Muscle of back (tissue), 13 donors: ENCODE data around the gene THBS2. TPM values are rescaled to one million over a fixed set of nuclear protein-coding genes. Genes with fewer than 3 reads are reported as not detected.
"Not testable (repeated sequence)": the region's sequence is repeated elsewhere in the genome, so short reads cannot be mapped to it uniquely, and the experiment has no call there.

ENCODE experiments used
- DNase-seq, 3 donors: peaks; one replicate each; pipeline versions ENCODE4 v3.0.0 to v3.0.0-alpha.2; 2013
- long read RNA-seq, 9 donors: transcript quantifications; one replicate each; lab custom pipeline, GENCODE V29; 2026
- polyA plus RNA-seq, 10 donors: library from polyadenylated mRNA; unstranded; fragments of 120-200 nt; gene quantifications; one replicate each; pipeline ENCODE4 v1.2.1, GENCODE V29; 2013; ENCODE audit not compliant: insufficient read length in 10 of 10

THBS2 gene
- polyA plus RNA-seq = 100 to 1,000 TPM in 1 of 10 donors, 10 to 100 TPM in 9; 41.3 to 109 (median 70.0) TPM
- long read RNA-seq, donor 1, full-length matches to known transcripts = 5 of 15 reads
- long read RNA-seq, donor 1, partial matches to known transcripts = 10 of 15 reads
- long read RNA-seq, donor 1, other reads (novel, unspliced or antisense) = 0 of 15 reads
- long read RNA-seq, donor 2, full-length matches to known transcripts = 5 of 12 reads
- long read RNA-seq, donor 2, partial matches to known transcripts = 7 of 12 reads
- long read RNA-seq, donor 2, other reads (novel, unspliced or antisense) = 0 of 12 reads
- long read RNA-seq, donor 3 = 0 reads
- long read RNA-seq, donor 4, full-length matches to known transcripts = 2 of 7 reads
- long read RNA-seq, donor 4, partial matches to known transcripts = 5 of 7 reads
- long read RNA-seq, donor 4, other reads (novel, unspliced or antisense) = 0 of 7 reads
- long read RNA-seq, donor 5, full-length matches to known transcripts = 7 of 36 reads
- long read RNA-seq, donor 5, partial matches to known transcripts = 29 of 36 reads
- long read RNA-seq, donor 5, other reads (novel, unspliced or antisense) = 0 of 36 reads
- long read RNA-seq, donor 6, full-length matches to known transcripts = 3 of 9 reads
- long read RNA-seq, donor 6, partial matches to known transcripts = 6 of 9 reads
- long read RNA-seq, donor 6, other reads (novel, unspliced or antisense) = 0 of 9 reads
- long read RNA-seq, donor 7, full-length matches to known transcripts = 6 of 6 reads
- long read RNA-seq, donor 7, partial matches to known transcripts = 0 of 6 reads
- long read RNA-seq, donor 7, other reads (novel, unspliced or antisense) = 0 of 6 reads
- long read RNA-seq, donor 8, full-length matches to known transcripts = 1 of 6 reads
- long read RNA-seq, donor 8, partial matches to known transcripts = 5 of 6 reads
- long read RNA-seq, donor 8, other reads (novel, unspliced or antisense) = 0 of 6 reads
- long read RNA-seq, donor 9 = 0 reads

- DNase-seq = peak; percentile 93 to 97 (median 95)
These were observed at the start of gene THBS2 for GRCh38 chr6:169253337-169254238. TSS of gene THBS2 (minus strand) at chr6:169253846. CDS start at chr6:169250784, 3,062 bp downstream.

DNA sequence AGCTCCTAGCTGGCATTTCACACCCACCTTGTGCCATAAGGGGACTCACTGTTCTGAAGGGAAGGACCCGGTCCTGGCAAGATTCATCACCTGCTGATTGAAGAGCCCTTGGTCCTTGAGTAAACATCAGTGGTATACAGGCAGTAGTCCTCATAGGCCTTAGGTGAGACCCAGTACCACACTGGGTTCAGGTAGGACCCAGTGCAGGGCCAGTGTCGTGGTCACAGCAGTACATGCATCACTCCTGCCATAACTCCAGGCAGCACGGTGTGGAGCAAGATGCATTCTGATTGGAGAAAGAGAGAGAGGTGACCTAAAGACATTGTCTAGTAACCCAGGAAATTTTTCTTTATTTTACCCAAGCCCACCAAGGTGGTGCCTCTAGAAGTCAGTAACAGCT, 49.1 kb upstream of the THBS2 start:
- DNase-seq = no peak

DNA sequence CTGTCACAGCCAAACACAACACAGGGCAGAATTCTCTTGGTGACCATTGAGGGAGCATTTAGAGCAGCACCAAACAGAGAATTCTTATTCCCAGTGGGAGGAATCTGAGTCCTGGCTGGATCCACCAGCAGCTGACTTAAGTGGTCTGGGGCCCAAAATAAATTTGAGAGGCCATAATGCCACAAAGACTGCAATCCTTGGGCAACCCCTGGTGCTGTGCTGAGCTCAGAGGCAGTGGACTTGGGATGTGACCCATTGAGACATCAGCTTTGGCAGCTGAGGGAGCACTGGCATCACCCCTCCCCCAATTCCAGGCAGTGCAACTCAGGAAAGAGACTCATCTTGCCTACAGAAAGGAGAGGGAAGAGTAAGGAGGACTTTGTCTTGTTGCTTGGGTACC, 48.6 kb upstream of the THBS2 start:
- DNase-seq = no peak

DNA sequence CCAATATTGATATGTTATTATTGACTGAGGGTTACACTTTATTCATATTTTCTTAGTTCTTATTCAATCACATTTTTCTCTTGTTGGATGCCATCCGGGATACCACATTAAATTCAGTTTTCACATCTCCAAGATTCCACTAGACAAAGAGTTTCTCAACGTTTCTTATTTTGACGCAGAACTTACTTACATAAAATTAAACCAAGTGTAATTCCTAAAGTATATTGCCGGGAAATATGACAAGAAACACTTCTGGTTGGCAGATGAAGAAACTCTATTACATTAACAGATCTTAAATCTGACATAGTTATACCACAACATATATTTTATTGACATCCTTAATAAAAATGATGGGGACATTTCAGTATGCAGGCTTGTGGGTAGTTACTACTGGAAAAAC, 47.3 kb upstream of the THBS2 start:
- no peak for DNase-seq

DNA sequence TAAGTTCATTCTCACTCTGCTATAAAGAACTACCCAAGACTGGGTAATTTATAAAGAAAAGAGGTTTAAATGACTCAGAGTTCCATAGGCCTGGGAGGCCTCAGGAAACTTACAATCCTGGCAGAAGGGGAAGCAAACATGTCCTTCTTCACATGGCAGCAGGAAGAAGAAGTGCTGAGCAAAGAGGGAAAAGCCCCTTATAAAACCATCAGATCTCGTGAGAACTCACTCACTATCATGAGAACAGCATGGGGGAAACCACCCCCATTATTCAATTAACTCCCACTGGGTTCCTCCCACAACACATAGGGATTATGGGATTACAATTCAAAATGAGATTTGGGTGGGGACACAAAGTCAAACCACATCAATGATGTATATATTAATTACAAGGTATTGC, 45.0 kb upstream of the THBS2 start:
- not testable (repeated sequence) for DNase-seq

DNA sequence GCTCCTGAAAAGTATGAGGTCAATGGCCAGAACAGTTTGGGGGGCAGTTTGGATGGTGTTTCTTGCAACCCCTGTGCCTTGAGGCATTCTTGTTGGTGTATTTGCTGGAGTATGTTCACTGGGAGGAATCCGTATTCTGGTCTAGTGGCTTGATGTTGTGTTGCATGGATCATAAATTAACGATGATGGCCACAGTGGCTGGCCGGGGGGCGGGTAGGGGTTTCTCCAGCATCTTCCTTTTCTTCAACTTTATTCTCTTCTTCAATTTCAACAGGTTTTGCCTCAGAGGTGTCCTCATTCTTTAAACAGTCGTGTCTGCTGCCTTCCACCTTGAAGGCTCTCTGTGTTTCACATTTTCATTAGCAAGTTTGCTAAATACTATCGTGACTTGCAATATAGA, 43.0 kb upstream of the THBS2 start:
- DNase-seq = no peak

DNA sequence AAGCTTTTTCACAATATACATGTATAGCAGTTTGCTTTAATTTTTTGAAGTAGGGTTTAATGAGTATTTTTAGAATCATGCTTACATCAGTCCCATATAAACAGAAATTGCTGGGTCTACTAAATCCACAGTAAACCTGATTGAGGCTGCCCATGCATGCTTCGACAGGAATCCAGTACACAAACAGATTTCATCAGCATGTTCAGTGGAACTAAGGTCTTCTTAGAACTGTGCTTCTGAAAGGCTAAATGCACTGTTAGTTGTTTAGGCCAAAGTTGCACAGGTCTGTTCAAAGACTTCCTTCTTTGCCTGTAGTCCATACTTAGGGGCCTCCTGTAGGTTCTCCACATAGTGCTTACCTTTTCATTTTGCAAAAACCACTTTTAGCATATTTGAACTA, 42.5 kb upstream of the THBS2 start:
- DNase-seq = no peak

- DNase-seq = no peak
These were observed 39.5 kb upstream of the THBS2 start for GRCh38 chr6:169293196-169293595.

DNA sequence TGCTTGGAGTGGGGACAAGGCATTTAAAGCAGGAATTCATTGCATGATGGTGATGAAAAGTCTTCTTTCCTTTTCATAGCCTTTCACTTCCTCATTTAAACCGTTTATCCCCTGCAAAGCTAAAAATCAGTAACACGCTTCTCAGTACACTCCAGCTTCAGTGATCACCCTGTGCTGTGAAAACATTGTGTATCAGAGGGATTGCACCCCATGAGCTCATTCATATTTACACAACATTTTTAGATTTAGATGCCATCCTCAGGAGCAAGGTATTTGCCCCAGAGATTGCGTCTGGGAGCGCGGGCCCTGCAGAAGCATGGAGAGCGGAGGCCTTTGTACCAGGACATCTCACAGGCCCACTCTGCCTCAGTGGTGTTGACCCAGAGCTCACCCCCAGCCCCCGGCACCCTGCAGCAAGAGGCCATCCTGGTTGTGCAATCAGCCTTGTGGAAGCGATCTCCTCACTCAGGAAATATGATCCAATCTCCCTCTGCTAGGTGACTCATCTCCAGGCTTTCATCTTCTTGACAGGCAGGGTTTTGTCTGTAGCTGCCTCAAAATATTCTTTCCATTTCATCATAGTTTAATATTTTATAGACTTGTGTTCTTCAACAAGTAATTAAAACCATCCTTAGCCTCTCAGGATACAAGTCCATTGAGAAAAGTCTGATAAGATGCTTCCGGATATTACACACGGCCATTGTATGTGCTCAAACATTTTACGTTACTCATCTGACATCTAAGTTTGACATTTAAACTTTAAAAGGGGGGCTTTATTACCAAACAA, 38.9 kb upstream of the THBS2 start:
- DNase-seq = peak; percentile 16 to 90 (median 53)

GRCh38 chr6:169291646-169292337, 38.1 kb upstream of the THBS2 start:
- no peak for DNase-seq

- DNase-seq = no peak
These were observed 37.5 kb upstream of the THBS2 start for GRCh38 chr6:169291148-169291547.

DNA sequence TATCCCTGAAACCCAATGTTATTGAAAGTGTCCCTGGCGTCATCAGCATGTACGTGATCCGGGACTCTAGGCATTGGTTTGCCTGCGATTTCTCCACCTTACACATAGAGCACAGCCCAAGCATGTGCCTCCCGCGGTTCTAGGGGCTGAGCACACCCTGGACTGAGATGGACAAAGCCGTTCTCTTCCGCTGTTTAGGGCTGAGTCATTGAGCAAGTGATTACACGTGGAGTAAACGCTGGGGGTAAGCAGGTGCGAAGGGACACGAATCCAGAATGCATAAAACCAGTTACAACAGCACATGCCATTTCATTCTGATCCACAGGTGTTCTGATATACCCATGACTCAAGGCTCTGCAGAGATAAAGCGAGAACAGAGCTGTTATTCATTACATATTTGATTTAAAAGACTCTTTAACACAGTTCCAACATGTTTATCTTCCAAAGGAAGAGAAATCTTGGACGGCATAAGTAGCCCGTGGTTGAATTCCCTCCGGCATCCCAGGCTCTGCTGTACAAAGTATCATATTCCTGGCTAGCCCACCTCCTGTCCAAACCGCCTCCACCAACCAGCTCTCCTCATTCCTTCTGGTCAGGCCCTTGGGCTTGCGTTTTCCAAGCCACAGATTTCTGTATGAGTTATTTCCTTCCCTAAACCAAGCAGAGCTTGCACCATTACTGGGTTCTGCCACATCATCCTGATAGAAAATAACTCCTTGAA, 36.1 kb upstream of the THBS2 start:
- peak; percentile 63 to 87 (median 74) for DNase-seq

GRCh38 chr6:169289257-169289618, 35.6 kb upstream of the THBS2 start:
- no peak for DNase-seq

DNA sequence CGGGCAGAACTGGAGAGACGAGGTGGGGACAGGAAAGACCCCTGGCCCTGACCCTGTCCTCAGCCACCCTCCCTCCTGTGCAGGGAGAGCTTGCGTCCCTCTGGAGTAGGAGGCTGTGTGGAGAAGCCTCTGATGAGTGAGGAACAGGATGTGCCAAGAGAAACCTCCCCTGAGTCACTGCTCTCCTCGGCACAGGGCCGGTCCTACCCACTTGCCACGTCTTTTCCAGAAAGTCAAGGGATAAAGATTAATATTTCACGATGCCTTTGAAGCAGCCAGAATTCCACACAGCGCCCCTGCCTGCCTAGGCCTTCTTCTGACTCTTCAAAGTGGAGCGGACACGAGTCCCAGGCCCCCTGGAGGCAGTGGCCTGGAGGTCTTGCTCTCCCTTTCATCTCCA, 34.9 kb upstream of the THBS2 start:
- no peak for DNase-seq

DNA sequence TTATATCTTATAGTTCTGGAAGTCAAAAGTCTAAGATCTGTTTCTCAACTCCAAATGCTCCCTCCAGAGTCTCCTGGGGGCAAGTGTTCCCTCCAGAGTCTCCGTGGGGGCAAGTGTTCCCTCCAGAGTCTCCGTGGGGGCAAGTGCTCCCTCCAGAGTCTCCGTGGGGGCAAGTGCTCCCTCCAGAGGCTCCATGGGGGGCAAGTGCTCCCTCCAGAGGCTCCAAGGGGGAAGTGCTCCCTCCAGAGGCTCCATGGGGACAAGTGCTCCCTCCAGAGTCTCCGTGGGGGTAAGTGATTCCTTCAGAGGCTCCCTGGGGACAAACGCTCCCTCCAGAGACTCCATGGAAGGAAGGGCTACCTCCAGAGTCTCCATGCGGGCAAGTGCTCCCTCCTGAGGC, 34.0 kb upstream of the THBS2 start:
- no peak for DNase-seq

- no peak for DNase-seq
These were observed 33.3 kb upstream of the THBS2 start for GRCh38 chr6:169286961-169287360.

DNA sequence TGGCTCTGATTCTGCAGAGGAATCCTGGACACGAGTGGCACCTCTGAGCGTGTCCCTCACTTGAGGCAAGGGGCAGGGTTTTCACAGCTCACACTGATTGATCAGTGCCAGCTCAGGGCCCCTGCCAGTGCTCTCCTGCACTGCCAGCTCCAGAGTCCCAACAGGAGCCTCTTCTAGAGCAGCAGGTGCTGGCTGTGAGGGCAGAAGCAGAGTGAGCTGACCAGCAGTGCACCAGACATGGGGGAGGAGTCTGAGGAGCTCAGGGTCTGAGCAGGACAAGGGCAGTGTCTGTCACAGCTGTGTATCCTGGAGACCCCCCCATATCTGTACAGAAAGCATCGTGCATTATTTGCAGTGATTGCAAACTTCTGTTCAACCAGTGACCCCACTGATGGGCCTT, 31.5 kb upstream of the THBS2 start:
- no peak for DNase-seq

GRCh38 chr6:169283924-169284323, 30.3 kb upstream of the THBS2 start:
- no peak for DNase-seq

DNA sequence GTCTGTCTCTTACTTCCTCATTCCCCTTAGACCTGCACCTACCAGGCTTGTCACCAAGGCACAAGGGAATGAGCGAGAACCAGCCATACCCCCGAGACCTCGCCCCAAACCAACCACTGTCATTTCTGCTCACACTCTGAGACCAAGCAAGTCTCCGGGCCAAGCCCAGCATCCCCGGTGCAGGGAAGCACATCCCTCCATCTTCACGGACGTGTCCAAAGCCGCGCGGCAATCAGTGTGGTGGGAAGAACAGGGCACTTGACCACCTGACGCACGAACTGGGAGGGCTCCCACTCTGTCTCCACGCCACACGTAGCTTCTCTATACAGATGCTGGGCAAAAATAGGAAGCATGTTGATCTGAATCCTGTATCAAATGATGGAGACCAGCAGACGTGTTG, 28.4 kb upstream of the THBS2 start:
- DNase-seq = no peak
